Measurements from ENCODE around the gene RASSF1. TPM values are rescaled to one million over a fixed set of nuclear protein-coding genes. Genes with fewer than 3 reads are reported as not detected.

The RASSF1 gene
- total and polyA plus RNA-seq, 2 of the 8 experiments (the other 6 are each of a cell fraction or from before 2014, with no cell fraction given): 10.3 to 15.7 TPM

DNA sequence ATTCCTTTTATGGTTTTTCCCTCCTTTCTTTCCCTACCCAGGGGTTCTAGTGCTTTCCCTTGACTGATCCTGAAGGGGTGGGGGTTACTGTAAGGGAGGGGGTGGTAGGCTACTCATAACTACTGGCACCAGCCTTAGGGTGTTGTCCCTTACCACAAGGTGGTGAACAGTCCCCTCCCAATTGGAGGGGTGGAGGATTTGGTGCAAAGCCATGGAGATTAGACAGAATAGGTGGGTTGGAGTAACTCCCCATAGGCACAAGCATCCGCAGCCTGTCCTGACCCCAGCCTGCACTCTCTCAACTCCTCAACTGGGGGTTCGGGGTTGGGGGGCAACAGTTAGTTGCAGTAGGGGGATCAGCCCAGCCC, 15.5 kb downstream of the RASSF1 start (continued):
- TF ChIP-seq MAFK (IDR thresholded peaks at IDR 0.05; ENCODE audit: low read depth, low read length) (no peak), CBX8 (IDR thresholded peaks at IDR 0.05; ENCODE audit: borderline replicate concordance, low read depth, low read length) (no peak), BRCA1 (IDR thresholded peaks at IDR 0.05; ENCODE audit: low read depth, low read length) (no peak), SAP30 (IDR thresholded peaks at IDR 0.05; ENCODE audit: insufficient read depth, insufficient replicate concordance, low read length) (no peak), RXRA (IDR thresholded peaks at IDR 0.05; ENCODE audit: insufficient read depth, low read depth, low read length) (no peak)
- TF ChIP-seq, protein P1, sequence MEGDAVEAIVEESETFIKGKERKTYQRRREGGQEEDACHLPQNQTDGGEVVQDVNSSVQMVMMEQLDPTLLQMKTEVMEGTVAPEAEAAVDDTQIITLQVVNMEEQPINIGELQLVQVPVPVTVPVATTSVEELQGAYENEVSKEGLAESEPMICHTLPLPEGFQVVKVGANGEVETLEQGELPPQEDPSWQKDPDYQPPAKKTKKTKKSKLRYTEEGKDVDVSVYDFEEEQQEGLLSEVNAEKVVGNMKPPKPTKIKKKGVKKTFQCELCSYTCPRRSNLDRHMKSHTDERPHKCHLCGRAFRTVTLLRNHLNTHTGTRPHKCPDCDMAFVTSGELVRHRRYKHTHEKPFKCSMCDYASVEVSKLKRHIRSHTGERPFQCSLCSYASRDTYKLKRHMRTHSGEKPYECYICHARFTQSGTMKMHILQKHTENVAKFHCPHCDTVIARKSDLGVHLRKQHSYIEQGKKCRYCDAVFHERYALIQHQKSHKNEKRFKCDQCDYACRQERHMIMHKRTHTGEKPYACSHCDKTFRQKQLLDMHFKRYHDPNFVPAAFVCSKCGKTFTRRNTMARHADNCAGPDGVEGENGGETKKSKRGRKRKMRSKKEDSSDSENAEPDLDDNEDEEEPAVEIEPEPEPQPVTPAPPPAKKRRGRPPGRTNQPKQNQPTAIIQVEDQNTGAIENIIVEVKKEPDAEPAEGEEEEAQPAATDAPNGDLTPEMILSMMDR (IDR thresholded peaks at IDR 0.05; ENCODE audit: control extremely low read depth in 1 of 3, insufficient read depth in 1 of 3, low read depth in 1 of 3, low read length in 3 of 3): no peak

All from H1 (cell line).